ENCODE measurements around the gene MLLT10.
A peak's percentile ranks its signal among the peaks of the same experiment; 100 is the strongest.

The MLLT10 gene

GRCh38 chr10:21494191-21495001 lies 39.6 kb upstream of the MLLT10 start:
- TF ChIP-seq SIN3A (IDR thresholded peaks at IDR 0.05; ENCODE audit: borderline replicate concordance, insufficient read depth, low read length) (no peak), FOXP2 (optimal IDR thresholded peaks at IDR 0.05; ENCODE audit: borderline replicate concordance, extremely low read depth, extremely low read length, insufficient read depth) (no peak), POLR2AphosphoS5 (IDR thresholded peaks at IDR 0.05; ENCODE audit: low read depth, low read length) (no peak), TAF1 (IDR thresholded peaks at IDR 0.05; ENCODE audit: borderline replicate concordance, insufficient read depth, low read length) (no peak)
- TF ChIP-seq, protein P1, sequence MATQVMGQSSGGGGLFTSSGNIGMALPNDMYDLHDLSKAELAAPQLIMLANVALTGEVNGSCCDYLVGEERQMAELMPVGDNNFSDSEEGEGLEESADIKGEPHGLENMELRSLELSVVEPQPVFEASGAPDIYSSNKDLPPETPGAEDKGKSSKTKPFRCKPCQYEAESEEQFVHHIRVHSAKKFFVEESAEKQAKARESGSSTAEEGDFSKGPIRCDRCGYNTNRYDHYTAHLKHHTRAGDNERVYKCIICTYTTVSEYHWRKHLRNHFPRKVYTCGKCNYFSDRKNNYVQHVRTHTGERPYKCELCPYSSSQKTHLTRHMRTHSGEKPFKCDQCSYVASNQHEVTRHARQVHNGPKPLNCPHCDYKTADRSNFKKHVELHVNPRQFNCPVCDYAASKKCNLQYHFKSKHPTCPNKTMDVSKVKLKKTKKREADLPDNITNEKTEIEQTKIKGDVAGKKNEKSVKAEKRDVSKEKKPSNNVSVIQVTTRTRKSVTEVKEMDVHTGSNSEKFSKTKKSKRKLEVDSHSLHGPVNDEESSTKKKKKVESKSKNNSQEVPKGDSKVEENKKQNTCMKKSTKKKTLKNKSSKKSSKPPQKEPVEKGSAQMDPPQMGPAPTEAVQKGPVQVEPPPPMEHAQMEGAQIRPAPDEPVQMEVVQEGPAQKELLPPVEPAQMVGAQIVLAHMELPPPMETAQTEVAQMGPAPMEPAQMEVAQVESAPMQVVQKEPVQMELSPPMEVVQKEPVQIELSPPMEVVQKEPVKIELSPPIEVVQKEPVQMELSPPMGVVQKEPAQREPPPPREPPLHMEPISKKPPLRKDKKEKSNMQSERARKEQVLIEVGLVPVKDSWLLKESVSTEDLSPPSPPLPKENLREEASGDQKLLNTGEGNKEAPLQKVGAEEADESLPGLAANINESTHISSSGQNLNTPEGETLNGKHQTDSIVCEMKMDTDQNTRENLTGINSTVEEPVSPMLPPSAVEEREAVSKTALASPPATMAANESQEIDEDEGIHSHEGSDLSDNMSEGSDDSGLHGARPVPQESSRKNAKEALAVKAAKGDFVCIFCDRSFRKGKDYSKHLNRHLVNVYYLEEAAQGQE (IDR thresholded peaks at IDR 0.05; ENCODE audit: insufficient read depth in 1 of 2, low read depth in 2 of 2, low read length in 2 of 2) = no peak

DNA sequence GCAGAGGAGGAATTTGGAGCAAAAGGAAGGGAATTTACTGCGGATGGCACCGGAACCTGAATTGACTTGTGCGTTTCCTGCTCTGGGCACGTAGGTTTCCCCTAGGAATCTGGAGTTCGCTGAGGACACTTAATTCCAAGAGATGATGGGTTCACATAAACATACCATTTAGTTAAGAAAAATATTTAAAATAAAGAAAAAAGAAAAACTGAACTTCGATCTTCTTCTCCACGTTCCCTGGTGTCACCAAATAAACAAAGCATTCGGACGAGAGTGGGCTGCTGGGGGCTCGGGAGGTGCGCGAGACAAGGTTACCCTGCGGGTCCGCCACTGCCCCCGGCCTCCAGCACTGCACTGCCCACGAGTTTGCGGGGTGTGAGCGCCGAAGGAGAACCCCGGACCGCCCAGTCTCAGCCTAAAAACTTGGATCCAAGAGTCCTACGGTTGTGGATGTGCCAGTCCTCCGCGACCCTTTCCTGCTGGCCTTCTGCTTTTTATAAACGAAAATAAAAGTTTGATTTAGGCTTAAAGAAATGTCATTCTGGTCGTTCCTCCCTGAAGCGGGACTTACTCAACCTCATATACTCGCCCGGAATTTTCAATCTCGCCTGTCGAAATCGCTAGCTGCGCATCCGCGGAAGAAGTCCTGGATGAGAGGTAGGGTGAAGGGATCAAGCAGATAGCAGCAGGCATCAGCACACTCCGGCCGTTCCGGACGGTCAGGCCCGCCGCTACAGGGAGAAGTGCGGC lies 38.9 kb upstream of the MLLT10 start:
- peak; percentile 13; the same call in 1 of the 2 replicates for TF ChIP-seq POLR2AphosphoS5 (IDR thresholded peaks at IDR 0.05; ENCODE audit: low read depth, low read length)
- no peak for TF ChIP-seq FOXP2 (optimal IDR thresholded peaks at IDR 0.05; ENCODE audit: borderline replicate concordance, extremely low read depth, extremely low read length, insufficient read depth)

DNA sequence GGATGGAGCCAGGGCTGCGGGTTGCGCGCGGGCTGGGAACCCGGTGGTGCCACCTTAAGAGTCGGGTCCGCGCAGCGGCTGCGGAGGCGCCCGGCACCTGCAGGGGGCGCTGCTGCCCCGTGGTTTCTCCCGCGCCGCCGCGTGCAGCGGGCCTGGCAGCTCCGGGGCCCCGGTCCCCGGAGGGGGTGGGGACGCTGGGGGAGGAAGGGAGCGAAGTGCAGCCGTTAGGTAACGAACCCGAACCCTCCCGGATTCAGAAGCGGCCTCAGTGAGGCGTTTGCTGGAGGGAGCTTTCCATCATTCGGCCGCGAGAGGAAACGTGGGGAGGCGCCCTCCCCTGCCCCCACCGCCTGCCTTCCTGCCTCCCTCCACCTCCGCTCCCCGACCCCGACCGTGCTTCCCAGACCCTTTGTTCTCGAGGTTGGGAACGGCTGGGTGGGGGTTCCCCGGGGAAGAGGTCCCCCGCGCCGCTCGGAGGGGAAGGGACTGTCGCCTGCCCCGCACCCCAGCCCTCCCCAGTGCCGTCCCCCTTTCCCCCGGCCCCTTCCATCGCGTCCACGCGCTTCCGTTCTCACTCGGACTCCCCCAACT lies 38.2 kb upstream of the MLLT10 start:
- TF ChIP-seq SIN3A (IDR thresholded peaks at IDR 0.05; ENCODE audit: borderline replicate concordance, insufficient read depth, low read length) (peak; percentile 81; the same call in 1 of the 2 replicates), FOXP2 (optimal IDR thresholded peaks at IDR 0.05; ENCODE audit: borderline replicate concordance, extremely low read depth, extremely low read length, insufficient read depth) (no peak)
- TF ChIP-seq, protein P1 (IDR thresholded peaks at IDR 0.05; ENCODE audit: insufficient read depth in 1 of 2, low read depth in 2 of 2, low read length in 2 of 2) = peak; percentile 18 to 28; a peak in 2 of 4 replicates

DNA sequence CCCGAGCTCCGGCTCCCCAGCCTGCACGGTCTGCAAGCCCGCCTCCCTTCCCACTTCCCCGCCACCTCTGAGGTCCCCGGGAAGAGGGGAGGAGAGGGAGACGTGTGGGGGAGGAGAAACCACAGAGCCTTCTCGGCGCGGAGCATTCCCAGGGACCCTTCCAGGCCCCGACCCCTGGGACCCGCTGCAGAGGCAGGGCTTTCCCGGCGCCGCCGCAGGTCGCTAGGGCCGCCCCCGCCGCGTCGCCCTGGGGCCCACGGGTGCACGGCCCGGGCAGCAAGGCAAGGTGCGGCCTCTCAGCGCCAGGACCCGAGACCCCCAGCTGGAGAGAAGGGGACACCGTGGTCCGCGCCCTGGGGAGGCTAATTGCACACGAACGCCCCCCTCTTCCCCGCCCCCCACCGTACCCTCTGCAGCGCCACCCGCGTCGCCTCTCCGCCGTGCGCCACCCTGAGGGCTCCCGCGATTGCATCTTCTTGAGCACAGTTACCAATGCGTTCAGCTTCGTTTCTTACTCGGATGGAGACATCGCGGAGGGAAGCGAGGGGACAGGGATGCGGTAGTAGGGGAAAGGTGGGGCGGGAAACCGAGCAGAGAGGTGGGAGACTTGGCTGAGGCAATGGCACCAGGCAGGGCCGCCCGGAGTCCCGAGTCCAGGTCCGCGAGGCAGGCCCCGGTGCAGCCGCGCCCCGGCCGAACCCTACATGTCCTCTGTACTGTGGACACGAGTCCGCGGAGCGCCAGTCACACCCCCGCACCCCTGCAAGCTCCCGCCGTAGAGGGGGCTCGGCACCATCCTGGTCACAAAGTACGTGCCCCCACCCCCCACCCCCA lies 37.5 kb upstream of the MLLT10 start:
- TF ChIP-seq TAF1 (IDR thresholded peaks at IDR 0.05; ENCODE audit: borderline replicate concordance, insufficient read depth, low read length) (0 out of 2 replicates have a peak, but pooled peaks have one; percentile 7), FOXP2 (optimal IDR thresholded peaks at IDR 0.05; ENCODE audit: borderline replicate concordance, extremely low read depth, extremely low read length, insufficient read depth) (no peak), SIN3A (IDR thresholded peaks at IDR 0.05; ENCODE audit: borderline replicate concordance, insufficient read depth, low read length) (peak; percentile 64; the same call in 1 of the 2 replicates), POLR2AphosphoS5 (IDR thresholded peaks at IDR 0.05; ENCODE audit: low read depth, low read length) (peak; percentile 45; the same call in 1 of the 2 replicates)

GRCh38 chr10:21497177-21497807 lies 36.7 kb upstream of the MLLT10 start:
- TF ChIP-seq POLR2AphosphoS5 (IDR thresholded peaks at IDR 0.05; ENCODE audit: low read depth, low read length) (peak; percentile 75; the same call in 1 of the 2 replicates), TAF1 (IDR thresholded peaks at IDR 0.05; ENCODE audit: borderline replicate concordance, insufficient read depth, low read length) (0 out of 2 replicates have a peak, but pooled peaks have one; percentile 38), FOXP2 (optimal IDR thresholded peaks at IDR 0.05; ENCODE audit: borderline replicate concordance, extremely low read depth, extremely low read length, insufficient read depth) (no peak), SIN3A (IDR thresholded peaks at IDR 0.05; ENCODE audit: borderline replicate concordance, insufficient read depth, low read length) (peak; percentile 75; the same call in 1 of the 2 replicates)
- TF ChIP-seq, protein P1 (IDR thresholded peaks at IDR 0.05; ENCODE audit: insufficient read depth in 1 of 2, low read depth in 2 of 2, low read length in 2 of 2) = no peak
